GM18508 (cell line): ENCODE measurements around the gene AXDND1.
"Not testable (repeated sequence)": the region's sequence is repeated elsewhere in the genome, so short reads cannot be mapped to it uniquely, and the experiment has no call there.

ENCODE experiments used
- ATAC-seq: cut with Tn5 transposase; IDR thresholded peaks from one replicate; pipeline ENCODE4 v1.9.1; 2021; ENCODE audit warnings: moderate number of reproducible peaks; ENCODE audit not compliant: insufficient read depth, unreplicated experiment

The AXDND1 gene

DNA sequence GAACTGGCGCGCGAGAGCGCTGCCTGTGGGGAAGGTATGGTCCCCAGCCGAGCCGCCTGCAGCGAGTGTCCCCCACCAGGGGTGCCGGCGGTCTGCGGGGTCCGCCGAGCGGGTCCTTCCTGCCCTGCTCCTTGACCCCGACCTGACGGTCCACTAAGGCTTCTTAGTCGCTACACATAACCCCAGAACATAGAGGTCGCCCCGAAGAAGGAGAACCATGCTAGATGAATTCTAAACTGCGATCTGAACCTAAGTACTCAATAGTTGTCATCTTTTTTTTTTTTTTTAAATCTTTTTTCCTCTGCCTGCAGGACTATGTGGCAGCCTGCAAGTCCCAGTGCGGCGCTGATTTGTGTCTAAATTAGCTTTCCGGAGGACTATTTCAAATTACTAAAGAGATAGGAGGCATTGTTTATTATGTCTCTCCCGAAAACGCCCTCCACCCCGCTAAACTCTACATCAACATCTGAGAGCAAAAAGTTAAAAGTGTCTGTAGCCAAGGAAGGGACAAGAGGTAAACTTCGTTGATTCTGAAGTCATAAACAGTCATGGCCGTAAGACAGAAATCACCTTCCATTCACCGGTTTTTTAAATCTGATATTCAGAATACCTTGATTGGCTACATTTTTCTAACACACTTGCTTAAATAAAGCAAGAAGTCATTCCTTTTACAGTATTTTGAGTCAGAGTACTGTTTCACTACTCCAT lies 476 bp downstream of the AXDND1 start:
- ATAC-seq, result peak; percentile 2

DNA sequence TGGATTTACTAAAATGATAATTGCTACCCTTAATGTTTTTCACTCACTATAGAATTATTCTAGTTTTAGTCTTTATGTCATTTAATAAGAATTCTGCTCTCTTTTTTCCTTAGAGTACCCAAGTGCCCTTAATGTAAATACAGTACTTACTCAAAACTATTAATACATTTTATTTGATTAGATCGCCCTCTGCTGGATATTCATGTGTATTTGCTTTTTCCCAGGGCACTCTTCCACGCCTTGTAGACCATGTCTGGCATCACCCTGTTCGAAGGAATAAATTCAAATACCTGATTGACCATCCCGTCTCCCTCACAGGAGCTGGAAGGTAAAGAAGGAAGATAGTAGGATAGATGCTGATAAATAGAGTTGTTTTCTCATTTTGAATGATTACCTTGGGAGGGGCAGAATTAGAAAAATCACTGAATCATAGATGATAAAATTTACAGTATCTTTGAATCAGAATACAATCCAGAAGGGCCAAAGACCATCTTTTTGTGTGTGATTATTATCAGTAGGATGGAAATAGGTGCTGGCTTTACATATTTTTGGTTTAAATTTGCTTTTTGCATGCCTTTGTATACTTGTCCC lies 4.1 kb downstream of the AXDND1 start:
- ATAC-seq, result peak; percentile 33

DNA sequence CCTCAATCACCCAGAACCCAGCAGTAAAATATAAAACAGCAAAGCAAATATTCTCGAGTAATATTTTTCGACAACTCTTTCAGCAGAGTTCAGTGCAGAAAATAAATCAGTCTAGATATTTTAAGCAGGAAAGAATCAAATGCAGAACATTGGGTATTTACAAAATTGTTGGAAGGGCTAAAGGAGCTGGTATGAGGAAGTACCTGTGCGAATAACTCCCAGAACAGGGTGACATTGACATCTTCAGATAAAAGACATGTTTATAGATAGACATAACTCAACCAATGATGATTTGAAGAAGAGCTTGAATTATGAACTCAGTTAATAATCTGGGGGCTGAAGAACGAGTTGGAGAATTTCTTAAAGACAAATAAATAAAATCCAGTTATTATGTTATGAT lies 6.4 kb downstream of the AXDND1 start:
- ATAC-seq, result no peak

DNA sequence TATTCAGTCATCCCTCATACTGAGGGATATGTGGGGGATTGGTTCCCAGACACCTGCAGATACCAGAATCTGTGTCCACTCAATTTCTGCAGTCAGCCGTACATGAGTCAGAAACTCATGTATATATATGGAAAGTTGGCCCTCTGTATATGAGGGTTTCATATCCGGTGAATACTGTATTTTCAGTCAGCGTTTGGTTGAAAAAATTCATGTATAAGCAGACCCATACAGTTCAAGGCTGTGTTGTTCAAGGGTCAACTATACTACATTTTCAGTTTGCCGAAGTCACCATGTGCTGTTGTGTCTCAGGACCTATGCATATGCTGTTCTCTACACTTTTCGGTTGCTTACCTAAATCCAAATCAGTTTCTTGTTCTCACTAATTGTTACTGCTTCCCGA lies 10.5 kb downstream of the AXDND1 start:
- no peak for ATAC-seq

DNA sequence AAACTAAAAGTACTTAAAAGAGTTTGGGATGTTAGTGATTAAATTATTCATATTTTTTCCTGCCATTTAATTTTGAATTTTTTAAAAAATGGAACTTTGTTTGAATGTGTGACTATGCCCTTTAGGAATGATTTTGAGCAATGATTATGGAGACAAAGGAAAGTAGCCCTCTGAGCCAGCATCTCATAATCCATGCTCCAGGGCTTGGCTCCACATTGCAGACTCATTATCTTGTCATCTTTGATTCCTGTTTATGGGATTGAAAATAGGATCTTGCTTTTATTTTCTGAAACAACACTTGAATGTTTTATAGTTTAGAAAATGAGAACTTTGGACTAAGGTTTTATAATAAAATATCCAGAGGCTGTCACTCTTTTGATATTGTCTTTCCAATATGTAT lies 14.5 kb downstream of the AXDND1 start:
- ATAC-seq, result no peak

DNA sequence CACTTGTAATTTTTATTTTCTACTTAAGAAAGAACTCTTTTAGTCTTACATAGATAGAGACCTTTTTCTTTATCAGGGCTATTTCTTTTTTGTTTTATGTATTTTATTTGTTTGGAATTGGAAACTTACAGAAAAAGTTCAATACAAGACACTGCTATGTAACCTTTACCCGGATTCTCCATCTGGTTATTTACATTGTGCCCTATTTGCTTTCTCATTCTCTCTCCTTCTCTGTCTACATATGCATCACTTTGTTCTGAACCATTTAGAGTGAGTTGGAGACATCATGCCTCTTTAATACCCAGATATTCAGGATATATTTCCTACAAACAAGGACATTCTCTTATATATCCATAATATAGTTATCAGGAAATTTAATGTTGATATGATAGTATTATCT lies 18.3 kb downstream of the AXDND1 start:
- ATAC-seq, result no peak

DNA sequence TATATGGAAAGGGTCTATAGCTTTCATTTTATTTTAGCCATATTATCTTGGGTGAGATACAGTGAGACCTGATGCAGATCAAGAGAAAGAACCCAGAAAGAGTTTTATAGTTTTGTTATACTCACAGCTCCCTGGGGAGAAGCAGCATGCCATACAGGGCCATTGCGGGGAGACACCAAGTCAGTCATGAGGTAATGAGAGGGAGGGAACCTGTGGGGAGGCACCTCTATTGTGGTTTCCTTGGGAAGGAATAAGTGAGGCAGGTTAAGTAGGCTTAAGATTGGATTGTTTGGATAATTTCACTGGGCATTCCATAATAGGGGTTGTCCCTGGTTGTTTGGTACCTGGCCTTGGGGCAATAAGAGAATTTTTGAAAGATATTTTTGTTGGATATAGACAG lies 19.7 kb downstream of the AXDND1 start:
- ATAC-seq, result no peak

DNA sequence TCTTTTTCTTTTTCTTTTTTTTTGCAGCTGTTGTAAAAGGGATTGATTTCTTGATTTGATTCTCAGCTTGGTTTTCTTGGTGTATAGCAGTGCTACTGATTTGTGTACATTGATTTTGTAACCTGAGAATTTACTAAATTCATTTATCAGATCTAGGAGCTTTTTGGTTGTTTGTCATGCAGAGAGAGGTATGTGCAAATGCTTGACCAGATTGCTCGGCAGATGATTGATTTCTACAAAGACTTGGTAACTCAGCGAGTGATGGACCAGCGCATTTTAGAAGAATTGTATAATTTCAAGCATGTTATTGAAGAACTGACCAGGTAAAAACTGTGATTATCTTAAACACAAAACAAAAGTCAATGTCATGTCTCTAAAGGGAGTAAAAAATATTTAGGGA lies 27.9 kb downstream of the AXDND1 start:
- ATAC-seq, result no peak

DNA sequence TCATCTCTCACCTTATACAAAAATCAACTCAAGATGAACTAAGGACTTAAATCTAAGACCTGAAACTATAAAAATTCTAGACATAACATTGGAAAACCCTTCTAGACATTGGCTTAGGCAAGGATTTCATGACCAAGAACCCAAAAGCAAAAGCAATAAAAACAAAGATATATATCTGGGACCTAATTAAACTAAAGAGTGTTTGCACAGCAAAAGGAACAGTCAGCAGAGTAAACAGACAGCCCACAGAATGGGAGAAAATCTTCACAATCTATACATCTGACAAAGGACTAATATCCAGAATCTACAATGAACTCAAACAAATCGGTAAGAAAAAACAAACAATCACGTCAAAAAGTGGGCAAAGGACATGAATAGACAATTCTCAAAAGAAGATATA lies 33.6 kb downstream of the AXDND1 start:
- ATAC-seq, result not testable (repeated sequence)

DNA sequence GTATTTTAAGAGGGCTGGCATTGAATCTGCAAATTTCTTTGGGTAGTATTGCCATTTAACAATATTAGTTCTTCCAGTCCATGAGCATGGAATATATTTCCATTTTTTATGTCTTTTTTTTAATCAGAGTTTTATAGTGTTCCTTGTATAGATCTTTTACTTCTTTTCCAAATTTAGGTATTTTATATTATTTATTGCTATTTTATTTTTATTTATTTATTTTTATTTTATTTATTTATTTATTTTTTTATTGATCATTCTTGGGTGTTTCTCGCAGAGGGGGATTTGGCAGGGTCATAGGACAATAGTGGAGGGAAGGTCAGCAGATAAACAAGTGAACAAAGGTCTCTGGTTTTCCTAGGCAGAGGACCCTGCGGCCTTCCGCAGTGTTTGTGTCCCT lies 52.0 kb downstream of the AXDND1 start:
- not testable (repeated sequence) for ATAC-seq

DNA sequence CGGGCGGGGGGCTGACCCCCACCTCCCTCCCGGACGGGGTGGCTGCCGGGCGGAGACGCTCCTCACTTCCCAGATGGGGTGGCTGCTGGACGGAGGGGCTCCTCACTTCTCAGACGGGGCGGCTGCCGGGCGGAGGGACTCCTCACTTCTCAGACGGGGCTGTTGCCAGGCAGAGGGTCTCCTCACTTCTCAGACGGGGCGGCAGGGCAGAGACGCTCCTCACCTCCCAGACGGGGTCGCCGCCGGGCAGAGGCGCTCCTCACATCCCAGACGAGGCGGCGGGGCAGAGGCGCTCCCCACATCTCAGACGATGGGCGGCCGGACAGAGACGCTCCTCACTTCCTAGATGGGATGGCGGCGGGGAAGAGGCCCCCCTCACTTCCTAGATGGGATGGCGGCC lies 52.9 kb downstream of the AXDND1 start:
- ATAC-seq, result not testable (repeated sequence)

DNA sequence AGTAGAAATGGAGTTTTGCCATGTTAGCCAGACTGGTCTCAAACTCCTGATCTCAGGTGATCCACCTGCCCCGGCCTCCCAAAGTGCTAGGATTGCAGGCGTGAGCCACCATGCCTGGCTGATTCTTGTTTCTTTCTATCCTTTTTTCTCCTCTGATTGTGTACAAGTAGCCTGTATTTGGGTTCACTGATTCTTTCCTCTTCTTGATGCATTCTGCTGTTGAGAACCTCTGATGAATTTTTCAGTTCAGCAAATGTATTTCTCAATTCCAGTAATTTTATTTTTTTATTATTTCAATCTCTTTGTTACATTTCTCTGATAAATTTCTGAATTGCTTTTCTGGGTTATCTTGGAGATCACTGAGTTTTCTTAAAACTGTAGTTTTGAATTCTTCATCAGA lies 58.8 kb downstream of the AXDND1 start:
- no peak for ATAC-seq

DNA sequence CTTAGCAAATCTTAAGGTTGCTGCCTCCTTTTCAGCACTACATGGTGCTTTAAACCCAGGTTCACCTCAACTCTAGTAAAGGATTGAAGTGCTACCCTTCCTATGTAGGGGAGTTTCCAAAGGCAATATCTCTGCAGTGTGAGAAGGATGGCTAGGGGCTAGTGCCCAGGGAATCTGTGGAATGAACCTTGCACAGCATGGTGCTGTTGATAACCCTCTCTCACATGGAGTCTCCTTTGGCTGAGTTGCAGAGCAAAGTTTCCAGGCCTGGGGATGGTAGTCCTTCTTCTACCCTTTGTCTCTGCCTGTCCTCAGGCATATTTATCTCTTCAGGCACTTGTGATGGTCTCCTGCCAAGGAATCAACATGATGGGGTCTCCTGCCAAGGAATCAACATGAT lies 59.4 kb downstream of the AXDND1 start:
- ATAC-seq, result no peak

DNA sequence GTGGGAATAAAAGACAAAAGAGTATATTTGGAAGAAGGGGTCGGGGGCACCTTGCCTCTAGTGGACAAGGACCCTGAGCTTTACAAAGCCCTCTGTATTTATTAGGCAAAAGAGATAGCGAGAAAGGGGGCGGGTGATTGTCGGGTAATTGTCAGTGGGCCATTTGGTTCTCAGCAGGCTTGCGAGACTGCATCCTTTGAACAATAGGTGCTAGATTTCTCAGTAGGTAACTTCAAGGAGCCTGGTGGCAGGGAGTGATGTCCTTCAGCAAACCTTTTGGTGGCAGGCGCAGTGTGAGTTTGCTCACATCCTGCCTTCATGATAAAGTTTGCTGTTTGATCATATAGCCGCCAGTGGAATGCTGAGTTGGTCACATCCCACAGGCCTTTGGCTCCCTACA lies 71.4 kb downstream of the AXDND1 start:
- ATAC-seq, result no peak

DNA sequence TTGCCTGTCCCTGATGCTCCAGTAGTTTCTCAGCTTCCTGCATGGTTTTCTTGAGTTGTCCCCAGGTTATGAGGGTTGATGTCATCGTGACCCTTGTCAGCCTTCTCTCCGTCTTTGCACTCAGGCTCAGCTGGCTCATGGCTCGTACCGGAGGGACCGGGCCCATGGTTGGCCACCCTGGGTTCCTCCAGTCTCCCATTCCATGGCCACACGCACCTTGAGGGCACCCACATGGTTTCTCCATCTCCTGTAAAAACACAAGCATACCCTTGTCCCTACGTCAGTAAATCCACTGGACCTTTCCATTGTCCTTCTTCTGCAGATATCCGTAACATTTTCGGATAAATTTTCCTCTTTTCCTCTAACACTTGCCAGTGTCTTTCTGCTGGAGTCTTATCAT lies 73.9 kb downstream of the AXDND1 start:
- not testable (repeated sequence) for ATAC-seq

DNA sequence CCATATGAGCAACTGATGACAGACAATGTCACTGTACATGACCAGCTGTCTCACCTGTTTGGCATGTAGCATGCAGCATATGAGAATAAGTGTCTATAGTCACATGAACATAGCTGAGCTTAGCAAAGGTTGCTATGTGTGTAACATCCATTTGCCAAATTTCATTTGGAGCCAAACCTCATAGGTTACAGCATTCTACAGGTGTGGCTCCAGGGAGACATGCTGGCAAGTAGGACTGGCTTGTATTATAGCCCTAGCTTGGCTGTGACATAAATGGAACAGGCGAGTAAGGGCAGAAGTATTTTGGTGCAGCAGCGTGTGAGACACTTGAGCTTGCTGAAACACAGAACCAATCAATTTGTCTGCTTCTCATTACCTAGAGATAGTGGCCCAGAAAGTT lies 74.5 kb downstream of the AXDND1 start:
- ATAC-seq, result not testable (repeated sequence)

DNA sequence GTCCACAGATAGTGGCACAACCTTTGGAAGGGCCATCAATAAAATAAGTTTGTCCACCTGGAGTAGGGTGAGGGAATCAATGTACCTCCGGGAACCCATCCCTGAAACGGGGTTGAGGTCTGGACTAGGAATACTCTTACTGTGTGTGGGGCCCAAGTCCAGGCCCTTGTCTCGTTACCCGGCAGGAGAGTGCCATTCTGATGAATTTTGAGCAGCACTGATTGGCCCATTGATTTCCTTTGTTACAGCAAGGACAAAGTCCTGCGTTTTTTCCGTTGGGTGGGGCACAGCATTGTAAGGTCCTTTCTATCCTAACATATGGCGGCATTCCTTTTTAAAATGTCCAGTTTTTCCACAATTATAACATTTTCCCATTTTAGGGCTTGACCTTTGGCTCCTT lies 75.2 kb downstream of the AXDND1 start:
- ATAC-seq, result no peak

DNA sequence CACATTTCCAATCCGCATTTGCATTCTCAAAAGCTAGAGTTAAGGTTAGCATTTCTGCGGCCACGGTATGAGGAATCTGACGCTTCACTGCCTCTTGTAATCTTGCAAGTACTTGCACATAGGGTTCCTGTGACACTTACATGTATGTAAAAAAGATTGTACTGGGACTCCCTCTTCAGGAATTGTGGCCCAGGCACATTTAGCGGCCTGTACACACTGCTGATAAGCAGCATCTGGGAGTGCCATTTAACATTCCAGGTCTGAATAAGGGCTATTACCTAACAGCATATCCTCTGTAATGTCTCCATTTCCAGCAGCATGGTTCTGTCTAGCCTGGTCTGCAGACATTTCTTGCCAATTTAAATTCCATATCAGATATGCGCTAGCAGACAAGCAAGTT lies 75.7 kb downstream of the AXDND1 start:
- no peak for ATAC-seq

DNA sequence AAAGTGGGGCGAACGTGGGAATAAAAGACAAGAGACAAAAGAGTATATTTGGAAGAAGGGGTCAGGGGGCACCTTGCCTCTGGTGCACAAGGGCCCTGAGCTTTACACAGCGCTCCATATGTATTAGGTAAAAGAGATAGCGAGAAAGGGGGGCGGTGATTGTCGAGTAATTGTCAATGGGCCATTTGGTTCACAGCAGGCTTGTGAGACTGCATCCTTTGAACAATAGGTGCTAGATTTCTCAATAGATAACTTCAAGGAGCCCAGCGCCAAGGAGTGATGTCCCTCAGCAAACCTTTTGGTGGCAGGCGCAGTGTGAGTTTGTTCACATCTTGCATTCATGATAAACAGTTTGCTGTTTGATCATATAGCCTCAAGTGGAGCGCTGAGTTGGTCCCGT lies 77.1 kb downstream of the AXDND1 start:
- ATAC-seq, result not testable (repeated sequence)

DNA sequence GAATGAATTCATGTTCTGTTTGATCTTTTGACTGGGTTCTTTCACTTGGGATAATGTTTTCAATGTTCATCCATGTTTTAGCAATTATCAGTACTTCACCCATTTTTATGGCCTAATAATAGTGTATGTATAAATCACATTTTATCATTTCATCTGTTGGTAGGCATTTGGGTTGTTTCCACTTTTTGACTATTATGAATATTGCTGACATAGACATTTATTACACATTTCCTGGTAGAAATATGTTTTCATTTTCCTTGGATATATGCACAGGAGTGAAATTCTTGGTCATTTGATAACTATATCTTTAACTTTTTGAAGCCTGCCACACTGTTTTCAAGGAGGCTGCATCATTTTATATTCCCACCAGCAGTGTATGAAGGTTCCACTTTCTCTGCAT lies 79.8 kb downstream of the AXDND1 start:
- ATAC-seq, result no peak

DNA sequence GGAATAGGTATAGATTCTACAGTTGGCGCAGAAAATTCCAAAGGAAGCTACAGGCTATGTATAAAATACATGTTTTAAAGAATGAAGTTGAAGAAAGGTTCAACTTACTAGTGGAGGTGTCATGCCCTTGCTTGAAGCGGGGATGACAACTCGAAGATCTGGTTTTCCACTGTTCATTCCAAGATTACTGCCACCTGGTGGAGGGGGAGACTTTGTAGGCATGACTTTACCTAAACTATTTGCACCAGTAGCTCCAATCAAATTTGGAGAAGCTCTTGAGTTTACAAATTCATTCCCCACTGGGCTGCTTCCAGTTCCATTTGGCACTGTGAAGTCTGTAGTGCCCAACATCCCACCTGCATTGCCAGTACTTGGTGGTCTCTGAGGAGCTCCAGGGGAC lies 81.7 kb downstream of the AXDND1 start:
- no peak for ATAC-seq

DNA sequence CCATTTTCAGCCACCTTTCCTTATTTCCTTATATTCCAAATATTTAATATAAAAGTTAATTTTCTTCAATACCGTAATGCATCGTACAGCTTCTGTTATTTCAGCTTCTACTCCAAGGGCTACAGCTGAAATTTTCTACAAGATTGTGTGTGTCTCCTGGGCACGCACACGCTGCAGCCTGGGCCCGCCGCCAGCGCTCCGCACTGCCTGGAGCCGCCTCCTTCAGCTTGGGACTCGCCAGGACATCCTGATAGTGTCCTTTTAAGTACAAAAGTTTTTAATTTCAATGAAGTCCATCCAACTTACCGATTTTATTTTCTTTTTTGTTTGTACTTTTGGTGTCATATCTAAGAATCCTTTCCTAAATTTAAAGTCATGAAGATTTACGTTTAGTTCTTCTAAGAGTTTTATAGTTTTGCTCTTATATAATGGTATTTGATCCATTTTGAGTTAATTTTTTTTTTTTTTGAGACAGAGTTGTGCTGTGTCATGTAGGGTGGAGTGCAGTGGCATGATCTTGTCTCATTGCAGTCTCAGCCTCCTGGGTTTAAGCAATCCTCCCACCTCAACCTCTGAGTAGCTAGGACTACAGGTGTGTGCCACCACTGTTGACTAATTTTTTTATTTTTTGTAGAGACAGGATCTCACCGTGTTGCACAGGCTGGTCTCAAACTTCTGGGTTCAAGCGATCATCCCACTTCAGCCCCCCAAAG lies 82.8 kb downstream of the AXDND1 start:
- ATAC-seq, result no peak
